ENCODE results near the gene LSS.

- TF ChIP-seq CTCF (conservative IDR thresholded peaks at IDR 0.05 in 1 of 2, IDR thresholded peaks at IDR 0.05 in 1 of 2; ENCODE audit: extremely low read depth in 1 of 2, insufficient read depth in 1 of 2, low read depth in 1 of 2, low read length in 2 of 2) (no peak), EZH2 (IDR thresholded peaks at IDR 0.05; ENCODE audit: borderline replicate concordance, low read length) (no peak)
These were observed 19.8 kb upstream of the LSS start for GRCh38 chr21:46248422-46248782.
